Testis (tissue), 3 donors: ENCODE data around the gene SLC6A2. TPM values are rescaled to one million over a fixed set of nuclear protein-coding genes. Genes with fewer than 3 reads are reported as not detected.

Experiments
- DNase-seq: peaks from one replicate; pipeline ENCODE4 v3.0.0-alpha.2; 2019
- H3K27ac ChIP-seq, 2 donors: fragments of 200-600 bp; sonication (generic); one replicate each; pipeline ENCODE4 v1.5.1; 2019
- H3K27me3 ChIP-seq: fragments of 200-600 bp; sonication (generic); one replicate; pipeline ENCODE4 v1.5.1; 2019
- H3K36me3 ChIP-seq: fragments of 200-600 bp; sonication (generic); one replicate; pipeline ENCODE4 v1.5.1; 2017; ENCODE audit warnings: low read depth; ENCODE audit errors: missing control alignments
- H3K4me1 ChIP-seq: fragments of 200-600 bp; sonication (generic); one replicate; pipeline ENCODE4 v1.5.1; 2019
- H3K4me3 ChIP-seq, 2 donors: fragments of 200-600 bp; sonication (generic); one replicate each; pipeline ENCODE4 v1.5.1; 2017 to 2019
- H3K9me3 ChIP-seq: fragments of 200-600 bp; sonication (generic); one replicate; pipeline ENCODE4 v1.5.1; 2017
- CTCF ChIP-seq, 3 experiments: fragments of 450-650 bp in 2 of 3; fragments of 200-600 bp in 1 of 3; sonication (generic) in 1 of 3; IDR thresholded peaks; one replicate each; pipeline ENCODE4 v1.5.1; 2016 to 2019; ENCODE audit warnings: antibody characterized with exemption in 3 of 3, mild to moderate bottlenecking in 2 of 3, moderate library complexity in 1 of 3
- POLR2A ChIP-seq: fragments of 450-650 bp; IDR thresholded peaks from one replicate; pipeline ENCODE4 v1.6.1; 2017; ENCODE audit warnings: antibody characterized with exemption, mild to moderate bottlenecking, moderate library complexity
- WGBS, 2 donors: methylation state at CpG; one replicate each; pipeline ENCODE4 v1.1.5; 2018; 5-methylcytosine and 5-hydroxymethylcytosine counted together
- intact Hi-C: fragments of 100-400 bp; cut with DNase I; formaldehyde crosslinking; loops from one replicate; pipeline ENCODE4 v1.15.1; 2023; ENCODE audit warnings: low total_unique reads
- polyA plus RNA-seq: library from polyadenylated mRNA; stranded (reverse); fragments of 350-450 nt; fragmentation: Illumina TruSeq; extraction: RNeasy Lipid Tissue Mini Kit (QIAGEN cat#74804); gene quantifications from one replicate; pipeline ENCODE4 v1.2.3, GENCODE V29; 2014; ENCODE audit warnings: low read depth, low replicate concordance; ENCODE audit not compliant: insufficient read depth
- total RNA-seq, 2 donors: library from RNA; depleted of rRNA; stranded (reverse); fragments of >200 nt; gene quantifications; one replicate each; pipeline ENCODE4 v1.2.3, GENCODE V29; 2016

SLC6A2 gene
- total and polyA plus RNA-seq, 3 donors from 2014 or later, result 3.5 to 16.6 (median 5.7) TPM

GRCh38 chr16:55701442-55702319 is 45.9 kb downstream of the SLC6A2 start:
- H3K4me1 ChIP-seq, result no peaks in the 10 kb centered on the region
- no peaks in the 10 kb centered on the region for H3K36me3 ChIP-seq
- DNase-seq, result peak; percentile 61
- 74 to 85% methylated on average over 5 to 9 of the region's 9 CpGs for WGBS, 2 donors
- H3K27me3 ChIP-seq, result no peaks in the 10 kb centered on the region
- H3K27ac ChIP-seq, result no peak overlapping the region
- H3K9me3 ChIP-seq, result no peaks in the 10 kb centered on the region
- TF ChIP-seq POLR2A (no peak), CTCF (IDR thresholded peaks at IDR 0.05) (peak; percentile 51 to 58 (median 56))
- intact Hi-C loops, result loop anchor here (5.0 to 10.0 kb wide), 2 partner anchors 157 to 239 kb away; no protein-coding TSS in a partner anchor
- no peak overlapping the region for H3K4me3 ChIP-seq

- Histone ChIP-seq H3K9me3 (no peaks in the 10 kb centered on the region), H3K27ac (no peak overlapping the region), H3K4me3 (no peak overlapping the region), H3K27me3 (no peaks in the 10 kb centered on the region), H3K4me1 (no peaks in the 10 kb centered on the region), H3K36me3 (no peaks in the 10 kb centered on the region)
- DNase-seq, result peak; percentile 66
- WGBS, 2 donors, result 49 to 53% methylated on average over 10 of the region's 10 CpGs
- intact Hi-C loops, result loop anchor here (5.0 to 10.0 kb wide), 2 partner anchors 159 to 241 kb away; no protein-coding TSS in a partner anchor
- TF ChIP-seq CTCF (IDR thresholded peaks at IDR 0.05) (peak; percentile 44 to 58 (median 47)), POLR2A (no peak)
These were observed 47.5 kb downstream of the SLC6A2 start for GRCh38 chr16:55703003-55704001.

GRCh38 chr16:55706739-55707384 is 51.1 kb downstream of the SLC6A2 start:
- Histone ChIP-seq H3K9me3 (no peaks in the 10 kb centered on the region), H3K27me3 (no peaks in the 10 kb centered on the region), H3K36me3 (no peaks in the 10 kb centered on the region), H3K27ac (no peak overlapping the region), H3K4me1 (no peaks in the 10 kb centered on the region), H3K4me3 (no peak overlapping the region)
- intact Hi-C loops, result loop anchor here (10.0 kb wide), 1 partner anchor 162 kb away; no protein-coding TSS in a partner anchor
- no peak for DNase-seq
- 43 to 90% methylated on average over 1 of the region's 1 CpG for WGBS, 2 donors
- no peak for TF ChIP-seq CTCF (IDR thresholded peaks at IDR 0.05)
- TF ChIP-seq POLR2A, result no peak

GRCh38 chr16:55709801-55710200 is 54.0 kb downstream of the SLC6A2 start:
- intact Hi-C loops, result loop anchor here (10.0 kb wide), 2 partner anchors 135 to 165 kb away; no protein-coding TSS in a partner anchor
- H3K9me3 ChIP-seq, result no peaks in the 10 kb centered on the region
- H3K4me3 ChIP-seq, result no peak overlapping the region
- DNase-seq, result no peak
- WGBS, 2 donors, result 64 to 83% methylated on average over 1 to 5 of the region's 5 CpGs
- no peaks in the 10 kb centered on the region for H3K36me3 ChIP-seq
- no peaks in the 10 kb centered on the region for H3K27me3 ChIP-seq
- H3K27ac ChIP-seq, result no peak overlapping the region
- no peaks in the 10 kb centered on the region for H3K4me1 ChIP-seq
- TF ChIP-seq POLR2A (no peak), CTCF (IDR thresholded peaks at IDR 0.05) (no peak)
